H1 (cell line): ENCODE data around the gene C15orf40. TPM values are rescaled to one million over a fixed set of nuclear protein-coding genes. Genes with fewer than 3 reads are reported as not detected.

ENCODE experiments used
- CTCF ChIA-PET: fragments of 300-600 bp; sonication (Branson Sonifier 250); formaldehyde crosslinking; loops from one replicate; lab custom pipeline; 2021; ENCODE audit not compliant: partially characterized antibody; lab: Charles Lee
- POLR2A ChIA-PET: fragments of 300-600 bp; sonication (Branson Sonifier 250); formaldehyde crosslinking; loops from one replicate; lab custom pipeline; 2021; ENCODE audit warnings: inconsistent platforms; ENCODE audit not compliant: partially characterized antibody; lab: Charles Lee
- DNase-seq, 2 experiments: peaks; one replicate each; pipeline versions ENCODE4 v3.0.0 to v3.0.0-alpha.2; 2010 to 2022; ENCODE audit warnings: low spot score in 2 of 2, low read depth in 1 of 2, mixed read lengths in 1 of 2
- FAIRE-seq: peaks from 2 replicates; lab custom pipeline; 2011; peaks lifted over from hg19 to GRCh38; lab: Jason Lieb, UNC
- H2AFZ ChIP-seq: 2 replicates; pipeline ENCODE4 v1.8.1; 2012; ENCODE audit warnings: low read length, inconsistent platforms
- H2AK5ac ChIP-seq: 2 replicates; pipeline ENCODE4 v1.6.1; 2013; ENCODE audit warnings: low read depth, low read length
- H2BK120ac ChIP-seq: replicated peaks from 2 replicates; pipeline ENCODE3; 2013; ENCODE audit warnings: low read depth, low read length, inconsistent platforms
- H2BK12ac ChIP-seq: 2 replicates; pipeline ENCODE4 v1.6.1; 2013; ENCODE audit warnings: low read depth, low read length
- H2BK15ac ChIP-seq: 2 replicates; pipeline ENCODE4 v1.6.1; 2013; ENCODE audit warnings: low read length
- H2BK20ac ChIP-seq: 2 replicates; pipeline ENCODE4 v1.6.1; 2013; ENCODE audit warnings: low read length
- H2BK5ac ChIP-seq: 2 replicates; pipeline ENCODE4 v1.6.1; 2013; ENCODE audit warnings: low read depth, low read length
- H3K14ac ChIP-seq: 2 replicates; pipeline ENCODE4 v1.6.1; 2013; ENCODE audit warnings: inconsistent platforms; ENCODE audit not compliant: insufficient read length
- H3K18ac ChIP-seq: 2 replicates; pipeline ENCODE4 v1.6.1; 2013; ENCODE audit warnings: low read length; ENCODE audit errors: extremely low read depth
- H3K23ac ChIP-seq: 2 replicates; pipeline ENCODE4 v1.6.1; 2013; ENCODE audit warnings: inconsistent platforms; ENCODE audit not compliant: insufficient read length
- H3K23me2 ChIP-seq: 2 replicates; pipeline ENCODE4 v1.6.1; 2013; ENCODE audit warnings: low read depth, low read length
- H3K27ac ChIP-seq: 2 replicates; pipeline ENCODE4 v1.6.1; 2011; ENCODE audit warnings: low read depth, low read length, inconsistent platforms
- H3K27me3 ChIP-seq, 4 experiments: replicated peaks in 1 of 4; 1 replicate in 1 of 4; 2 replicates in 3 of 4; pipeline versions ENCODE4 v1.6.1 to v1.8.1; 2011 to 2013; ENCODE audit warnings: low read length in 3 of 4, mild to moderate bottlenecking in 3 of 4, inconsistent platforms in 2 of 4, mixed read lengths in 2 of 4, moderate library complexity in 1 of 4; ENCODE audit not compliant: control insufficient read depth in 3 of 4, insufficient read depth in 3 of 4; ENCODE audit errors: extremely low read depth in 1 of 4
- H3K36me3 ChIP-seq, 4 experiments: 2 replicates each; pipeline versions ENCODE4 v1.6.1 to v1.8.1; 2011 to 2013; ENCODE audit warnings: mild to moderate bottlenecking in 4 of 4, low read length in 3 of 4, moderate library complexity in 2 of 4, control low read depth in 1 of 4, inconsistent platforms in 1 of 4; ENCODE audit not compliant: insufficient read depth in 4 of 4, control insufficient read depth in 2 of 4
- H3K4ac ChIP-seq: replicated peaks from 2 replicates; pipeline ENCODE3; 2013; ENCODE audit warnings: low read length, low read depth, mixed read lengths, inconsistent platforms; ENCODE audit not compliant: insufficient read length
- H3K4me1 ChIP-seq, 4 experiments: replicated peaks in 1 of 4; 1 replicate in 1 of 4; 2 replicates in 3 of 4; pipeline versions ENCODE4 v1.6.1 to v1.8.1; 2011 to 2013; ENCODE audit warnings: low read length in 3 of 4, inconsistent platforms in 2 of 4, mixed read lengths in 1 of 4; ENCODE audit not compliant: insufficient read depth in 4 of 4, control insufficient read depth in 3 of 4
- H3K4me2 ChIP-seq, 2 experiments: 2 replicates each; pipeline versions ENCODE4 v1.6.1 to v1.8.1; 2011 to 2013; ENCODE audit warnings: low read depth in 2 of 2, low read length in 2 of 2, control low read depth in 1 of 2, inconsistent platforms in 1 of 2, mild to moderate bottlenecking in 1 of 2; ENCODE audit not compliant: insufficient read depth in 1 of 2
- H3K4me3 ChIP-seq, 4 experiments: fragments of 200-600, 300-600 bp in 1 of 4; sonication (generic), shearing (Covaris generic), sonication (Bioruptor Twin) in 1 of 4; 2 replicates each; pipeline versions ENCODE4 v1.5.1 to v1.8.1; 2011 to 2016; ENCODE audit warnings: low read length in 4 of 4, low read depth in 3 of 4, control low read depth in 2 of 4, inconsistent platforms in 2 of 4, mild to moderate bottlenecking in 2 of 4, mixed read lengths in 1 of 4, moderate library complexity in 1 of 4; ENCODE audit not compliant: insufficient read depth in 2 of 4; ENCODE audit errors: extremely low read depth in 1 of 4
- H3K56ac ChIP-seq: replicated peaks from 2 replicates; pipeline ENCODE3; 2013; ENCODE audit warnings: low read depth, mild to moderate bottlenecking, mixed read lengths, low read length, inconsistent platforms; ENCODE audit not compliant: insufficient read length
- H3K79me1 ChIP-seq: 2 replicates; pipeline ENCODE4 v1.6.1; 2013; ENCODE audit warnings: low read depth, low read length, control low read depth
- H3K79me2 ChIP-seq, 2 experiments: 2 replicates each; pipeline versions ENCODE4 v1.6.1 to v1.8.1; 2012 to 2013; ENCODE audit warnings: low read length in 2 of 2, mild to moderate bottlenecking in 2 of 2, inconsistent platforms in 1 of 2; ENCODE audit not compliant: insufficient read depth in 2 of 2, control insufficient read depth in 1 of 2
- H3K9ac ChIP-seq, 4 experiments: replicated peaks in 1 of 4; 1 replicate in 1 of 4; 2 replicates in 3 of 4; pipeline versions ENCODE4 v1.6.1 to v1.8.1; 2011 to 2013; ENCODE audit warnings: low read depth in 3 of 4, low read length in 3 of 4, control low read depth in 2 of 4, mild to moderate bottlenecking in 2 of 4, moderate library complexity in 2 of 4, inconsistent platforms in 1 of 4; ENCODE audit errors: extremely low read depth in 1 of 4
- H3K9me3 ChIP-seq, 2 experiments: 2 replicates each; pipeline versions ENCODE4 v1.6.1 to v1.8.1; 2012 to 2013; ENCODE audit warnings: mild to moderate bottlenecking in 2 of 2, moderate library complexity in 2 of 2, control low read depth in 1 of 2, inconsistent platforms in 1 of 2, low read depth in 1 of 2, low read length in 1 of 2, mixed read lengths in 1 of 2; ENCODE audit not compliant: insufficient read depth in 2 of 2
- H4K20me1 ChIP-seq, 2 experiments: replicated peaks in 1 of 2; 2 replicates each; pipeline versions ENCODE3 to v1.8.1; 2011 to 2013; ENCODE audit warnings: inconsistent platforms in 2 of 2, low read length in 2 of 2, mild to moderate bottlenecking in 1 of 2; ENCODE audit not compliant: insufficient read depth in 2 of 2, control insufficient read depth in 1 of 2
- H4K5ac ChIP-seq: 2 replicates; pipeline ENCODE4 v1.6.1; 2013; ENCODE audit warnings: low read length, low read depth, mixed read lengths, inconsistent platforms; ENCODE audit not compliant: insufficient read length
- H4K8ac ChIP-seq: 2 replicates; pipeline ENCODE4 v1.8.0; 2013; ENCODE audit warnings: mild to moderate bottlenecking, moderate library complexity, low read length, inconsistent platforms; ENCODE audit not compliant: insufficient read depth; ENCODE audit errors: extremely low read depth
- H4K91ac ChIP-seq: replicated peaks from 2 replicates; pipeline ENCODE3; 2013; ENCODE audit warnings: low read length, mixed read lengths, inconsistent platforms; ENCODE audit not compliant: insufficient read length
- BRCA1 ChIP-seq: IDR thresholded peaks from 2 replicates; pipeline ENCODE4 v1.6.1; 2012; ENCODE audit warnings: low read depth, low read length, improper control_type of control experiment
- CBX5 ChIP-seq: fragments of 300-800, 300-1000 bp; sonication (generic); IDR thresholded peaks from 2 replicates; pipeline ENCODE4 v1.7.1; 2016; ENCODE audit warnings: antibody characterized with exemption, low read length, low read depth
- HDAC6 ChIP-seq: IDR thresholded peaks from one replicate; pipeline ENCODE4 v1.7.1; 2012; ENCODE audit warnings: low read depth, mild to moderate bottlenecking, inconsistent platforms, low read length, moderate library complexity
- POU5F1 ChIP-seq: IDR thresholded peaks from 2 replicates; pipeline ENCODE4 v1.6.1; 2011; ENCODE audit warnings: low read depth, mild to moderate bottlenecking, low read length, moderate library complexity
- SIN3A ChIP-seq, 2 experiments: IDR thresholded peaks in 1 of 2; conservative IDR thresholded peaks in 1 of 2; 2 replicates each; pipeline ENCODE4 v1.6.1; 2011 to 2012; ENCODE audit warnings: low read length in 2 of 2, improper control_type of control experiment in 1 of 2, low read depth in 1 of 2, mild to moderate bottlenecking in 1 of 2
- SP2 ChIP-seq: IDR thresholded peaks from 2 replicates; pipeline ENCODE4 v1.6.1; 2012; ENCODE audit warnings: mild to moderate bottlenecking, low read length, inconsistent platforms
- SP4 ChIP-seq: IDR thresholded peaks from 2 replicates; pipeline ENCODE4 v1.6.1; 2012; ENCODE audit warnings: low read length, inconsistent platforms
- SRF ChIP-seq: IDR thresholded peaks from 2 replicates; pipeline ENCODE4 v1.6.1; 2011; ENCODE audit warnings: mild to moderate bottlenecking, low read depth, low read length, moderate library complexity
- TBP ChIP-seq: IDR thresholded peaks from 2 replicates; pipeline ENCODE4 v1.6.1; 2011; ENCODE audit warnings: low read depth, low read length, improper control_type of control experiment
- USF2 ChIP-seq: IDR thresholded peaks from 2 replicates; pipeline ENCODE4 v1.6.1; 2011; ENCODE audit warnings: low read length, improper control_type of control experiment
- WGBS, 2 experiments: shearing (Covaris generic) in 1 of 2; methylation state at CpG; one replicate each; pipeline versions ENCODE4 v1.1.6 to v1.1.7; 2013 to 2015; ENCODE audit warnings: low lambda C conversion rate in 2 of 2, mixed read lengths in 2 of 2, inconsistent platforms in 1 of 2, low coverage in 1 of 2, missing lambda C conversion rate in 1 of 2; ENCODE audit not compliant: insufficient replicate concordance in 2 of 2, insufficient coverage in 1 of 2, insufficient read length in 1 of 2; ENCODE audit errors: extremely low coverage in 1 of 2, missing lambda C conversion rate in 1 of 2; 5-methylcytosine and 5-hydroxymethylcytosine counted together
- polyA plus RNA-seq, 7 experiments: library from polyadenylated mRNA; depleted of rRNA in 3 of 7; stranded (reverse) in 5 of 7; unstranded in 2 of 7; fragments of >200 nt in 5 of 7; fragments of 200-250 nt in 2 of 7; gene quantifications; 1 replicate in 5 of 7; 2 replicates in 1 of 7; 4 replicates in 1 of 7; pipeline versions ENCODE4 v1.2.1 to v1.2.3, GENCODE V29; 2011 to 2013; ENCODE audit warnings: missing spikeins in 2 of 7, mixed read lengths in 2 of 7
- total RNA-seq: library from RNA; stranded (reverse); fragmentation: NEBNext Ultra II Directional; extraction: Animal tissue kit (Norgen Biotek cat#: 25700); gene quantifications from 2 replicates; pipeline ENCODE4 v1.2.1, GENCODE V29; 2021

Gene C15orf40
- total and polyA plus RNA-seq, 2 of the 8 experiments (the other 6 are each of a cell fraction or from before 2014, with no cell fraction given), result 10.7 TPM

GRCh38 chr15:82964890-82965289 is 46.5 kb downstream of the C15orf40 start:
- Histone ChIP-seq H4K5ac (no peak overlapping the region), H2BK15ac (no peak overlapping the region), H3K23me2 (no peaks in the 10 kb centered on the region), H4K20me1 (peaks cover 0 to 1% of the 10 kb centered on the region in 2 experiments), H3K4me2 (no peak overlapping the region), H3K27ac (no peak overlapping the region), H4K8ac (no peak overlapping the region), H3K18ac (no peak overlapping the region), H2BK5ac (no peak overlapping the region), H3K23ac (no peak overlapping the region), H2BK20ac (no peak overlapping the region), H3K4me3 (no peak overlapping the region), H3K56ac (no peak overlapping the region), H2BK12ac (no peak overlapping the region), H3K14ac (no peak overlapping the region), H3K27me3 (no peaks in the 10 kb centered on the region), H2AFZ (no peak overlapping the region), H2BK120ac (no peak overlapping the region), H3K79me2 (no peaks in the 10 kb centered on the region), H3K79me1 (no peaks in the 10 kb centered on the region), H3K36me3 (no peaks in the 10 kb centered on the region), H3K9ac (no peak overlapping the region), H4K91ac (no peak overlapping the region), H3K4me1 (peaks cover 0 to 11% (median 6%) of the 10 kb centered on the region in 4 experiments; a peak in 4 of 7 replicates), H3K4ac (no peak overlapping the region), H2AK5ac (no peak overlapping the region), H3K9me3 (no peaks in the 10 kb centered on the region)
- TF ChIP-seq SIN3A (conservative IDR thresholded peaks at IDR 0.05 in 1 of 2, IDR thresholded peaks at IDR 0.05 in 1 of 2; ENCODE audit: low read depth in 1 of 2, low read length in 2 of 2) (no peak), SP2 (no peak), HDAC6 (no peak), SP4 (no peak), SRF (no peak), BRCA1 (no peak), POU5F1 (no peak), TBP (no peak), CBX5 (no peak), USF2 (no peak)
- 91% methylated on average over 5 of the region's 5 CpGs; no CpG with 5 or more reads in 1 of the 2 experiments for WGBS, 2 experiments
- no peak for DNase-seq
- CTCF ChIA-PET, result interaction anchor here (0.6 to 0.7 kb wide), 2 partner anchors 34 to 110 kb away, joined by 4 read pairs; no protein-coding TSS in a partner anchor
- FAIRE-seq, result no peak
- POLR2A ChIA-PET, result no interaction called here
